ENCODE measurements around the gene TTC7B.
A peak's percentile ranks its signal among the peaks of the same experiment; 100 is the strongest.

TTC7B gene

GRCh38 chr14:90714811-90715210, 101.4 kb downstream of the TTC7B start:
- Histone ChIP-seq H3K4me1 (ENCODE audit: control insufficient read depth in 1 of 2, insufficient read depth in 2 of 2, low read length in 2 of 2) (peaks cover 18 to 25% of the 10 kb centered on the region in 2 experiments), H3K9me3 (ENCODE audit: insufficient read depth, low read depth, low read length) (no peaks in the 10 kb centered on the region), H4K8ac (ENCODE audit: low read depth, low read length) (peak overlapping the region; percentile 79), H3K9ac (ENCODE audit: low read length) (peak overlapping the region; percentile 7), H4K91ac (ENCODE audit: low read depth, low read length) (peak overlapping the region; percentile 89), H3K27me3 (ENCODE audit: insufficient read depth, low read length) (no peaks in the 10 kb centered on the region), H3K4me3 (ENCODE audit: low read depth, low read length) (no peak overlapping the region), H2AFZ (ENCODE audit: insufficient read depth, low read length, poor library complexity) (no peak overlapping the region), H3K4ac (ENCODE audit: low read depth, low read length) (peak overlapping the region; percentile 60), H4K12ac (ENCODE audit: low read depth, low read length) (peak overlapping the region; percentile 32), H2BK5ac (ENCODE audit: low read depth, low read length, poor library complexity) (peak overlapping the region; percentile 93), H3K36me3 (ENCODE audit: control insufficient read depth in 1 of 2, insufficient read depth in 2 of 2, low read length in 2 of 2) (no peaks in the 10 kb centered on the region), H3K23ac (ENCODE audit: low read length) (no peak overlapping the region), H3K14ac (ENCODE audit: low read length) (peak overlapping the region; percentile 86), H3K79me2 (ENCODE audit: control insufficient read depth, insufficient read depth, low read length, poor library complexity) (peaks cover 4% of the 10 kb centered on the region), H3K79me1 (ENCODE audit: low read length) (peaks cover 15% of the 10 kb centered on the region), H2AK5ac (ENCODE audit: low read length) (peak overlapping the region; percentile 82), H2BK120ac (ENCODE audit: insufficient read depth, low read length, poor library complexity) (peak overlapping the region; percentile 93), H3K4me2 (ENCODE audit: low read length) (no peak overlapping the region), H2BK12ac (ENCODE audit: low read length) (peak overlapping the region; percentile 93), H3K18ac (ENCODE audit: low read length) (peak overlapping the region; percentile 90), H3K27ac (ENCODE audit: low read depth, low read length) (peak overlapping the region; percentile 79)
- peak in 1 of 2 donors; percentile 32 for DNase-seq
- WGBS (ENCODE audit: extremely low coverage, insufficient coverage, insufficient read length), result no CpG with 5 or more reads among the region's 1 CpG

- Histone ChIP-seq H3K4ac (ENCODE audit: low read depth, low read length) (no peak overlapping the region), H3K4me3 (ENCODE audit: low read depth, low read length) (no peak overlapping the region), H4K12ac (ENCODE audit: low read depth, low read length) (no peak overlapping the region), H3K27me3 (ENCODE audit: insufficient read depth, low read length) (no peaks in the 10 kb centered on the region), H2AK5ac (ENCODE audit: low read length) (no peak overlapping the region), H3K79me2 (ENCODE audit: control insufficient read depth, insufficient read depth, low read length, poor library complexity) (no peaks in the 10 kb centered on the region), H3K23ac (ENCODE audit: low read length) (no peak overlapping the region), H3K14ac (ENCODE audit: low read length) (no peak overlapping the region), H3K9me3 (ENCODE audit: insufficient read depth, low read depth, low read length) (no peaks in the 10 kb centered on the region), H3K27ac (ENCODE audit: low read depth, low read length) (no peak overlapping the region), H3K36me3 (ENCODE audit: control insufficient read depth in 1 of 2, insufficient read depth in 2 of 2, low read length in 2 of 2) (peaks cover 0 to 3% of the 10 kb centered on the region in 2 experiments), H4K8ac (ENCODE audit: low read depth, low read length) (no peak overlapping the region), H4K91ac (ENCODE audit: low read depth, low read length) (no peak overlapping the region), H3K79me1 (ENCODE audit: low read length) (peaks cover 3% of the 10 kb centered on the region), H3K4me1 (ENCODE audit: control insufficient read depth in 1 of 2, insufficient read depth in 2 of 2, low read length in 2 of 2) (peaks cover 8 to 23% of the 10 kb centered on the region in 2 experiments), H2AFZ (ENCODE audit: insufficient read depth, low read length, poor library complexity) (no peak overlapping the region), H3K4me2 (ENCODE audit: low read length) (no peak overlapping the region), H3K9ac (ENCODE audit: low read length) (no peak overlapping the region), H2BK5ac (ENCODE audit: low read depth, low read length, poor library complexity) (no peak overlapping the region), H3K18ac (ENCODE audit: low read length) (no peak overlapping the region), H2BK120ac (ENCODE audit: insufficient read depth, low read length, poor library complexity) (no peak overlapping the region), H2BK12ac (ENCODE audit: low read length) (no peak overlapping the region)
- DNase-seq, result no peak
- no CpG with 5 or more reads among the region's 9 CpGs for WGBS (ENCODE audit: extremely low coverage, insufficient coverage, insufficient read length)
Observed at GRCh38 chr14:90704738-90705392, 111.4 kb downstream of the TTC7B start.

GRCh38 chr14:90703841-90704737, 112.1 kb downstream of the TTC7B start:
- DNase-seq, result peak; percentile 22 to 71
- Histone ChIP-seq H3K23ac (ENCODE audit: low read length) (no peak overlapping the region), H2BK5ac (ENCODE audit: low read depth, low read length, poor library complexity) (no peak overlapping the region), H3K4me2 (ENCODE audit: low read length) (no peak overlapping the region), H3K14ac (ENCODE audit: low read length) (no peak overlapping the region), H2BK120ac (ENCODE audit: insufficient read depth, low read length, poor library complexity) (no peak overlapping the region), H3K27me3 (ENCODE audit: insufficient read depth, low read length) (no peaks in the 10 kb centered on the region), H4K12ac (ENCODE audit: low read depth, low read length) (peak overlapping the region; percentile 7), H2AFZ (ENCODE audit: insufficient read depth, low read length, poor library complexity) (no peak overlapping the region), H3K4me1 (ENCODE audit: control insufficient read depth in 1 of 2, insufficient read depth in 2 of 2, low read length in 2 of 2) (peaks cover 8 to 23% of the 10 kb centered on the region in 2 experiments), H3K9me3 (ENCODE audit: insufficient read depth, low read depth, low read length) (no peaks in the 10 kb centered on the region), H3K79me2 (ENCODE audit: control insufficient read depth, insufficient read depth, low read length, poor library complexity) (no peaks in the 10 kb centered on the region), H3K4ac (ENCODE audit: low read depth, low read length) (no peak overlapping the region), H3K9ac (ENCODE audit: low read length) (peak overlapping the region; percentile 21), H3K79me1 (ENCODE audit: low read length) (peaks cover 3% of the 10 kb centered on the region), H2AK5ac (ENCODE audit: low read length) (no peak overlapping the region), H4K8ac (ENCODE audit: low read depth, low read length) (no peak overlapping the region), H3K36me3 (ENCODE audit: control insufficient read depth in 1 of 2, insufficient read depth in 2 of 2, low read length in 2 of 2) (peaks cover 0 to 3% of the 10 kb centered on the region in 2 experiments), H3K18ac (ENCODE audit: low read length) (no peak overlapping the region), H3K27ac (ENCODE audit: low read depth, low read length) (no peak overlapping the region), H4K91ac (ENCODE audit: low read depth, low read length) (no peak overlapping the region), H2BK12ac (ENCODE audit: low read length) (no peak overlapping the region), H3K4me3 (ENCODE audit: low read depth, low read length) (no peak overlapping the region)
- no CpG with 5 or more reads among the region's 14 CpGs for WGBS (ENCODE audit: extremely low coverage, insufficient coverage, insufficient read length)

- Histone ChIP-seq H3K4me1 (ENCODE audit: control insufficient read depth in 1 of 2, insufficient read depth in 2 of 2, low read length in 2 of 2) (peaks cover 8 to 23% of the 10 kb centered on the region in 2 experiments), H3K23ac (ENCODE audit: low read length) (no peak overlapping the region), H3K79me2 (ENCODE audit: control insufficient read depth, insufficient read depth, low read length, poor library complexity) (no peaks in the 10 kb centered on the region), H3K36me3 (ENCODE audit: control insufficient read depth in 1 of 2, insufficient read depth in 2 of 2, low read length in 2 of 2) (peaks cover 2 to 3% of the 10 kb centered on the region in 2 experiments), H3K79me1 (ENCODE audit: low read length) (peaks cover 3% of the 10 kb centered on the region), H2BK5ac (ENCODE audit: low read depth, low read length, poor library complexity) (peak overlapping the region; percentile 5), H3K27me3 (ENCODE audit: insufficient read depth, low read length) (no peaks in the 10 kb centered on the region), H4K12ac (ENCODE audit: low read depth, low read length) (no peak overlapping the region), H3K9me3 (ENCODE audit: insufficient read depth, low read depth, low read length) (no peaks in the 10 kb centered on the region), H3K4me3 (ENCODE audit: low read depth, low read length) (no peak overlapping the region), H2BK120ac (ENCODE audit: insufficient read depth, low read length, poor library complexity) (peak overlapping the region; percentile 21), H2AFZ (ENCODE audit: insufficient read depth, low read length, poor library complexity) (no peak overlapping the region), H4K91ac (ENCODE audit: low read depth, low read length) (peak overlapping the region; percentile 1), H3K18ac (ENCODE audit: low read length) (peak overlapping the region; percentile 2), H3K27ac (ENCODE audit: low read depth, low read length) (peak overlapping the region; percentile 55), H3K4ac (ENCODE audit: low read depth, low read length) (no peak overlapping the region), H2AK5ac (ENCODE audit: low read length) (no peak overlapping the region), H2BK12ac (ENCODE audit: low read length) (peak overlapping the region; percentile 9), H3K4me2 (ENCODE audit: low read length) (no peak overlapping the region), H3K14ac (ENCODE audit: low read length) (peak overlapping the region; percentile 10), H4K8ac (ENCODE audit: low read depth, low read length) (no peak overlapping the region), H3K9ac (ENCODE audit: low read length) (no peak overlapping the region)
- WGBS (ENCODE audit: extremely low coverage, insufficient coverage, insufficient read length), result no CpG with 5 or more reads among the region's 16 CpGs
- DNase-seq, result peak in 1 of 2 donors; percentile 21
Observed at GRCh38 chr14:90700933-90701776, 115.1 kb downstream of the TTC7B start.

All from trophoblast cell (in vitro differentiated cells and primary cell).